A549 (cell line): ENCODE measurements around the gene PGAM1.

Source experiments
- CBX2 ChIP-seq: fragments of 200-600 bp; sonication (generic); IDR thresholded peaks from 2 replicates; pipeline ENCODE4 v1.6.1; 2016; ENCODE audit warnings: low read depth, mild to moderate bottlenecking, borderline replicate concordance
- CBX8 ChIP-seq: fragments of 200-600 bp; sonication (generic); IDR thresholded peaks from 2 replicates; pipeline ENCODE4 v1.6.1; 2016
- POLR2A ChIP-seq: IDR thresholded peaks from 2 replicates; pipeline ENCODE4 v1.6.1; 2012; ENCODE audit warnings: mild to moderate bottlenecking, low read length
- RFX5 ChIP-seq: fragments of 450-650 bp; IDR thresholded peaks from 2 replicates; pipeline ENCODE4 v1.7.1; 2014; ENCODE audit warnings: antibody characterized with exemption, mild to moderate bottlenecking, moderate library complexity
- TF ChIP-seq, protein P1 (sequence below): fragments of >200 bp; sonication (Bioruptor Twin); formaldehyde crosslinking; IDR thresholded peaks from 3 replicates; pipeline ENCODE4 v1.5.1; 2016

DNA sequence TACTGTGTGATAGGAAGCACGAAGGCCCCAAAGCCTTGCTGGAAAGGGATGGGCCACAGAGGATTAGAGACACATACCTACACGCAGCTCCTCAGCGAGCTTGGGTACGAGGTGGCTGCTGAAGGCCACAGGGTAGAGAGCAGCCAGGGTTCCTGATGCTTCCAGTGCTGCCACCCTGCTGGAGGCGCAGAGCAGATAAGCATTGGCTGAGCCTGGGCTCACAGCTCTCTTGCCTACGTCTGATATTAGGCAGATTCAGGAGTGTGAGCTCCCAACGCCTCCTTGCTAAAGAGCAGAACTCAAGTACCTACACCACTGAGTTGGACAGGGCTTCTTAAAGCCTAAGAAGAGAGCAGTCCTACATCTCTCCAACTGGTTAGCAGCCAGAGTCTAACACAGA lies 40.0 kb downstream of the PGAM1 start:
- TF ChIP-seq RFX5: no peak
- TF ChIP-seq, protein P1, sequence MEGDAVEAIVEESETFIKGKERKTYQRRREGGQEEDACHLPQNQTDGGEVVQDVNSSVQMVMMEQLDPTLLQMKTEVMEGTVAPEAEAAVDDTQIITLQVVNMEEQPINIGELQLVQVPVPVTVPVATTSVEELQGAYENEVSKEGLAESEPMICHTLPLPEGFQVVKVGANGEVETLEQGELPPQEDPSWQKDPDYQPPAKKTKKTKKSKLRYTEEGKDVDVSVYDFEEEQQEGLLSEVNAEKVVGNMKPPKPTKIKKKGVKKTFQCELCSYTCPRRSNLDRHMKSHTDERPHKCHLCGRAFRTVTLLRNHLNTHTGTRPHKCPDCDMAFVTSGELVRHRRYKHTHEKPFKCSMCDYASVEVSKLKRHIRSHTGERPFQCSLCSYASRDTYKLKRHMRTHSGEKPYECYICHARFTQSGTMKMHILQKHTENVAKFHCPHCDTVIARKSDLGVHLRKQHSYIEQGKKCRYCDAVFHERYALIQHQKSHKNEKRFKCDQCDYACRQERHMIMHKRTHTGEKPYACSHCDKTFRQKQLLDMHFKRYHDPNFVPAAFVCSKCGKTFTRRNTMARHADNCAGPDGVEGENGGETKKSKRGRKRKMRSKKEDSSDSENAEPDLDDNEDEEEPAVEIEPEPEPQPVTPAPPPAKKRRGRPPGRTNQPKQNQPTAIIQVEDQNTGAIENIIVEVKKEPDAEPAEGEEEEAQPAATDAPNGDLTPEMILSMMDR: no peak
- TF ChIP-seq CBX8: no peak
- no peak for TF ChIP-seq POLR2A
- no peak for TF ChIP-seq CBX2
